SK-N-SH treated with all-trans-retinoic acid at 6 μM for 48 hours (cell line): ENCODE data around the gene CHML.

ENCODE experiments used
- ATAC-seq: fragments of 200-7000 bp; cut with Tn5 transposase; 3 replicates; pipeline ENCODE4 v1.9.1; 2020; ENCODE audit warnings: mild to moderate bottlenecking, moderate library complexity
- ARNTL ChIP-seq: fragments of 450-650 bp; formaldehyde crosslinking; IDR thresholded peaks from 2 replicates; pipeline ENCODE4 v1.5.0; 2020; ENCODE audit warnings: low read depth, mild to moderate bottlenecking, moderate library complexity, borderline replicate concordance
- BACH2 ChIP-seq: fragments of 250-450 bp; sonication (Bioruptor Pico); IDR thresholded peaks from 2 replicates; pipeline ENCODE4 v1.9.0; 2021; ENCODE audit warnings: mild to moderate bottlenecking, borderline replicate concordance
- CSDC2 ChIP-seq: fragments of 250-450 bp; sonication (Bioruptor Pico); IDR thresholded peaks from 2 replicates; pipeline ENCODE4 v1.5.0; 2020; ENCODE audit warnings: mild to moderate bottlenecking, moderate library complexity
- ESRRG ChIP-seq: fragments of 250-450 bp; sonication (Bioruptor Pico); IDR thresholded peaks from 2 replicates; pipeline ENCODE4 v1.6.1; 2021; ENCODE audit warnings: mild to moderate bottlenecking
- GLIS3 ChIP-seq: fragments of 250-450 bp; sonication (Bioruptor Pico); IDR thresholded peaks from 2 replicates; pipeline ENCODE4 v1.5.0; 2020; ENCODE audit warnings: mild to moderate bottlenecking, moderate library complexity
- ISL1 ChIP-seq: fragments of 250-450 bp; sonication (Bioruptor Pico); IDR thresholded peaks from 2 replicates; pipeline ENCODE4 v2.1.2; 2022; ENCODE audit warnings: mild to moderate bottlenecking, moderate library complexity
- OSR1 ChIP-seq: fragments of 250-450 bp; sonication (Bioruptor Pico); IDR thresholded peaks from 2 replicates; pipeline ENCODE4 v1.8.0; 2022; ENCODE audit warnings: moderate library complexity, mild to moderate bottlenecking, inconsistent platforms
- PATZ1 ChIP-seq: fragments of 250-450 bp; sonication (Bioruptor Pico); IDR thresholded peaks from 2 replicates; pipeline ENCODE4 v1.8.0; 2020; ENCODE audit warnings: mild to moderate bottlenecking, moderate library complexity, borderline replicate concordance
- POU6F1 ChIP-seq: fragments of 250-450 bp; sonication (Bioruptor Pico); IDR thresholded peaks from 2 replicates; pipeline ENCODE4 v1.8.0; 2021; ENCODE audit warnings: low read depth, mild to moderate bottlenecking, moderate library complexity, borderline replicate concordance
- PPARA ChIP-seq: fragments of 250-450 bp; sonication (Bioruptor Pico); IDR thresholded peaks from 2 replicates; pipeline ENCODE4 v1.5.0; 2020; ENCODE audit warnings: mild to moderate bottlenecking, borderline replicate concordance
- RARB ChIP-seq: fragments of 250-450 bp; sonication (Bioruptor Pico); IDR thresholded peaks from 2 replicates; pipeline ENCODE4 v1.8.0; 2021; ENCODE audit warnings: mild to moderate bottlenecking, moderate library complexity
- SNAI2 ChIP-seq: fragments of 250-450 bp; sonication (Bioruptor Pico); IDR thresholded peaks from 2 replicates; pipeline ENCODE4 v1.5.0; 2020; ENCODE audit warnings: mild to moderate bottlenecking, moderate library complexity
- TCF4 ChIP-seq: fragments of 250-450 bp; sonication (Bioruptor Pico); IDR thresholded peaks from 2 replicates; pipeline ENCODE4 v1.8.0; 2021; ENCODE audit warnings: mild to moderate bottlenecking, moderate library complexity, borderline replicate concordance
- TOX ChIP-seq: fragments of 250-450 bp; sonication (Bioruptor Pico); IDR thresholded peaks from 2 replicates; pipeline ENCODE4 v1.8.0; 2021; ENCODE audit warnings: mild to moderate bottlenecking, moderate library complexity, borderline replicate concordance
- ZC3H10 ChIP-seq: fragments of 250-450 bp; sonication (Bioruptor Pico); IDR thresholded peaks from 2 replicates; pipeline ENCODE4 v1.5.1; 2021; ENCODE audit warnings: mild to moderate bottlenecking, moderate library complexity
- ZFP3 ChIP-seq: fragments of 250-450 bp; sonication (Bioruptor Pico); IDR thresholded peaks from 2 replicates; pipeline ENCODE4 v1.5.0; 2020; ENCODE audit warnings: mild to moderate bottlenecking, moderate library complexity
- ZFP30 ChIP-seq: fragments of 450-650 bp; formaldehyde crosslinking; IDR thresholded peaks from 2 replicates; pipeline ENCODE4 v1.5.0; 2022; ENCODE audit warnings: mild to moderate bottlenecking, moderate library complexity
- ZNF565 ChIP-seq: fragments of 450-650 bp; formaldehyde crosslinking; conservative IDR thresholded peaks from 2 replicates; pipeline ENCODE4 v1.5.0; 2020; ENCODE audit warnings: low read depth, mild to moderate bottlenecking, moderate library complexity
- ZNF70 ChIP-seq: fragments of 450-650 bp; formaldehyde crosslinking; IDR thresholded peaks from 2 replicates; pipeline ENCODE4 v1.5.0; 2020; ENCODE audit warnings: mild to moderate bottlenecking, moderate library complexity
- ZNF8 ChIP-seq: fragments of 450-650 bp; formaldehyde crosslinking; IDR thresholded peaks from 2 replicates; pipeline ENCODE4 v1.5.0; 2020; ENCODE audit warnings: mild to moderate bottlenecking, moderate library complexity
- TF ChIP-seq, protein P1 (sequence below): fragments of 250-450 bp; sonication (Bioruptor Pico); IDR thresholded peaks from 2 replicates; pipeline ENCODE4 v1.5.1; 2021; ENCODE audit warnings: mild to moderate bottlenecking, moderate library complexity
- TF ChIP-seq, protein P2 (sequence below): fragments of 250-450 bp; sonication (Bioruptor Pico); IDR thresholded peaks from 2 replicates; pipeline ENCODE4 v1.5.0; 2020; ENCODE audit warnings: mild to moderate bottlenecking, moderate library complexity

CHML gene

DNA sequence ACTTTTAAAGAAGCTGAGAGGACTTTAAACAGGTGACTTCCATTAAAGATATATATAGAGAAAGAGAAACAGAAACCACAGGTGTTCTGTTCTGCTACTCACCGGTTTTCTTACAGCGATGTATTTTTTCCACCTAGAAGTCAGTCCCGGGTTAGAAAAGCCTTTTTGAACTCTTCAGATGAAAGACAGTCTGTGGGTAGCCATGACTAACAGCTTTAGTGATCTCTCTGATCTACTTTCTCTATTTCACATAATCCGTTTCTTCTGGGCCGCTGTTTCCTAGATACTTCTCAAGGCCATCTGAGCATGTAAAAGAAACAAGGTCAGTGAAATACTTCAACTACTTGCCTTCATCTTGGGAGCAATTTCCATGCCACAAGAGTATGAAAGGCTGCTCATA lies 37.0 kb upstream of the CHML start:
- TF ChIP-seq ZNF70 (CRISPR knock-in tag) (no peak), ZFP30 (CRISPR knock-in tag) (no peak)
- TF ChIP-seq, protein P1, sequence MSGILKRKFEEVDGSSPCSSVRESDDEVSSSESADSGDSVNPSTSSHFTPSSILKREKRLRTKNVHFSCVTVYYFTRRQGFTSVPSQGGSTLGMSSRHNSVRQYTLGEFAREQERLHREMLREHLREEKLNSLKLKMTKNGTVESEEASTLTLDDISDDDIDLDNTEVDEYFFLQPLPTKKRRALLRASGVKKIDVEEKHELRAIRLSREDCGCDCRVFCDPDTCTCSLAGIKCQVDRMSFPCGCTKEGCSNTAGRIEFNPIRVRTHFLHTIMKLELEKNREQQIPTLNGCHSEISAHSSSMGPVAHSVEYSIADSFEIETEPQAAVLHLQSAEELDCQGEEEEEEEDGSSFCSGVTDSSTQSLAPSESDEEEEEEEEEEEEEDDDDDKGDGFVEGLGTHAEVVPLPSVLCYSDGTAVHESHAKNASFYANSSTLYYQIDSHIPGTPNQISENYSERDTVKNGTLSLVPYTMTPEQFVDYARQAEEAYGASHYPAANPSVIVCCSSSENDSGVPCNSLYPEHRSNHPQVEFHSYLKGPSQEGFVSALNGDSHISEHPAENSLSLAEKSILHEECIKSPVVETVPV (CRISPR knock-in tag), result no peak
- no peak for ATAC-seq

DNA sequence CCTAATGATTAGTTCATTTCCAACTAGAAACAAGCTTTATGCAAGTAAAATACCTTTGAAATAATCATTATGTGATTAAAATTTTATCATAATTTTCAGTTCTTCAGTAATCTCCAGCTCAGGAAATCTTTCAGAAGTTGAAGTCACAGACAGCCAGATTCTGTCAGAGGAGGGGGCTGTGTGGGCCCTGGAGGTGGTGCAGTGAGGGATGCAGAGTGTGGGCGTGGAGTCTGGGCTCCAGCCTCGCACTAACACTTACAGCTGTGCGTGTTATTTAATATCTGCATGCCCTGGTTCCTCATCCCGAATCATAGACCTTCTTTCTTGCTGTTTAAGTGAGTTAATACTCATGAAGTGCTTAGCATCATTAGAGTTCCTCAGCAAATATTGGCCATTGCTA lies 35.8 kb upstream of the CHML start:
- TF ChIP-seq, protein P2, sequence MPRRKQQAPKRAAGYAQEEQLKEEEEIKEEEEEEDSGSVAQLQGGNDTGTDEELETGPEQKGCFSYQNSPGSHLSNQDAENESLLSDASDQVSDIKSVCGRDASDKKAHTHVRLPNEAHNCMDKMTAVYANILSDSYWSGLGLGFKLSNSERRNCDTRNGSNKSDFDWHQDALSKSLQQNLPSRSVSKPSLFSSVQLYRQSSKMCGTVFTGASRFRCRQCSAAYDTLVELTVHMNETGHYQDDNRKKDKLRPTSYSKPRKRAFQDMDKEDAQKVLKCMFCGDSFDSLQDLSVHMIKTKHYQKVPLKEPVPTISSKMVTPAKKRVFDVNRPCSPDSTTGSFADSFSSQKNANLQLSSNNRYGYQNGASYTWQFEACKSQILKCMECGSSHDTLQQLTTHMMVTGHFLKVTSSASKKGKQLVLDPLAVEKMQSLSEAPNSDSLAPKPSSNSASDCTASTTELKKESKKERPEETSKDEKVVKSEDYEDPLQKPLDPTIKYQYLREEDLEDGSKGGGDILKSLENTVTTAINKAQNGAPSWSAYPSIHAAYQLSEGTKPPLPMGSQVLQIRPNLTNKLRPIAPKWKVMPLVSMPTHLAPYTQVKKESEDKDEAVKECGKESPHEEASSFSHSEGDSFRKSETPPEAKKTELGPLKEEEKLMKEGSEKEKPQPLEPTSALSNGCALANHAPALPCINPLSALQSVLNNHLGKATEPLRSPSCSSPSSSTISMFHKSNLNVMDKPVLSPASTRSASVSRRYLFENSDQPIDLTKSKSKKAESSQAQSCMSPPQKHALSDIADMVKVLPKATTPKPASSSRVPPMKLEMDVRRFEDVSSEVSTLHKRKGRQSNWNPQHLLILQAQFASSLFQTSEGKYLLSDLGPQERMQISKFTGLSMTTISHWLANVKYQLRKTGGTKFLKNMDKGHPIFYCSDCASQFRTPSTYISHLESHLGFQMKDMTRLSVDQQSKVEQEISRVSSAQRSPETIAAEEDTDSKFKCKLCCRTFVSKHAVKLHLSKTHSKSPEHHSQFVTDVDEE, result no peak
- TF ChIP-seq ZFP3 (CRISPR knock-in tag) (no peak), PPARA (CRISPR knock-in tag) (no peak), ZNF565 (CRISPR knock-in tag) (no peak), ZFP30 (CRISPR knock-in tag) (no peak), OSR1 (no peak), SNAI2 (CRISPR knock-in tag) (no peak), ARNTL (no peak), TCF4 (CRISPR knock-in tag) (no peak), ZNF70 (CRISPR knock-in tag) (no peak), PATZ1 (CRISPR knock-in tag) (no peak), POU6F1 (CRISPR knock-in tag) (no peak), ESRRG (no peak), ISL1 (CRISPR knock-in tag) (no peak), BACH2 (CRISPR knock-in tag) (no peak)
- no peak for ATAC-seq

GRCh38 chr1:241674805-241675384 lies 34.7 kb upstream of the CHML start:
- TF ChIP-seq, protein P1 (CRISPR knock-in tag), result no peak
- TF ChIP-seq CSDC2 (no peak), BACH2 (CRISPR knock-in tag) (no peak), PPARA (CRISPR knock-in tag) (no peak), ZC3H10 (CRISPR knock-in tag) (no peak)

GRCh38 chr1:241672301-241672700 lies 32.1 kb upstream of the CHML start:
- ATAC-seq, result no peak
- no peak for TF ChIP-seq GLIS3 (CRISPR knock-in tag)
- no peak for TF ChIP-seq POU6F1 (CRISPR knock-in tag)
- no peak for TF ChIP-seq TOX (CRISPR knock-in tag)
- no peak for TF ChIP-seq TCF4 (CRISPR knock-in tag)
- no peak for TF ChIP-seq SNAI2 (CRISPR knock-in tag)
- TF ChIP-seq ARNTL, result no peak
- TF ChIP-seq RARB, result no peak
- TF ChIP-seq ZNF565 (CRISPR knock-in tag), result no peak
- no peak for TF ChIP-seq ZFP30 (CRISPR knock-in tag)
- no peak for TF ChIP-seq ZNF70 (CRISPR knock-in tag)
- TF ChIP-seq, protein P1 (CRISPR knock-in tag), result no peak
- no peak for TF ChIP-seq CSDC2
- no peak for TF ChIP-seq ISL1 (CRISPR knock-in tag)
- TF ChIP-seq ESRRG, result no peak
- no peak for TF ChIP-seq ZNF8
- no peak for TF ChIP-seq BACH2 (CRISPR knock-in tag)

More at GRCh38 chr1:241674805-241675384, 34.7 kb upstream of the CHML start:
- ATAC-seq, result no peak
